Suprapubic skin (tissue), 4 donors: ENCODE measurements around the gene CA6. TPM values are rescaled to one million over a fixed set of nuclear protein-coding genes. Genes with fewer than 3 reads are reported as not detected.
A peak's percentile ranks its signal among the peaks of the same experiment; 100 is the strongest.

Experiments
- DNase-seq, 2 donors: peaks; one replicate each; pipeline ENCODE4 v3.0.0-alpha.2; 2019; ENCODE audit warnings: low spot score in 2 of 2
- H3K27ac ChIP-seq: fragments of 200-600 bp; sonication (generic); one replicate; pipeline ENCODE4 v1.5.1; 2019
- H3K27me3 ChIP-seq: fragments of 200-600 bp; sonication (generic); one replicate; pipeline ENCODE4 v1.5.1; 2019
- H3K36me3 ChIP-seq: fragments of 200-600 bp; sonication (generic); one replicate; pipeline ENCODE4 v1.5.1; 2019
- H3K4me1 ChIP-seq: fragments of 200-600 bp; sonication (generic); one replicate; pipeline ENCODE4 v1.5.1; 2019
- H3K4me3 ChIP-seq: fragments of 200-600 bp; sonication (generic); one replicate; pipeline ENCODE4 v1.5.1; 2019; ENCODE audit warnings: mild to moderate bottlenecking
- H3K9me3 ChIP-seq: fragments of 200-600 bp; sonication (generic); one replicate; pipeline ENCODE4 v1.5.1; 2019
- CTCF ChIP-seq, 2 donors: fragments of 200-600 bp in 1 of 2; fragments of 450-650 bp in 1 of 2; sonication (generic) in 1 of 2; IDR thresholded peaks; one replicate each; pipeline ENCODE4 v1.5.1; 2016 to 2019; ENCODE audit warnings: antibody characterized with exemption in 2 of 2, mild to moderate bottlenecking in 1 of 2, moderate library complexity in 1 of 2
- EP300 ChIP-seq: sonication (generic); formaldehyde crosslinking; IDR thresholded peaks from one replicate; pipeline ENCODE4 v1.6.1; 2017; ENCODE audit warnings: antibody characterized with exemption
- POLR2A ChIP-seq, 2 donors: fragments of 450-650 bp; IDR thresholded peaks; one replicate each; pipeline ENCODE4 v1.6.1; 2017; ENCODE audit warnings: antibody characterized with exemption in 2 of 2, mild to moderate bottlenecking in 2 of 2, moderate library complexity in 2 of 2
- POLR2AphosphoS5 ChIP-seq, 3 donors: sonication (generic); formaldehyde crosslinking; IDR thresholded peaks; one replicate each; pipeline ENCODE4 v1.6.1; 2017; ENCODE audit warnings: antibody characterized with exemption in 3 of 3
- WGBS: methylation state at CpG from one replicate; pipeline ENCODE4 v1.1.5; 2018; 5-methylcytosine and 5-hydroxymethylcytosine counted together
- total RNA-seq, 4 donors: library from RNA; depleted of rRNA; stranded (reverse); fragments of >200 nt; gene quantifications; one replicate each; pipeline ENCODE4 v1.1.0, GENCODE V29; 2016

CA6 gene
- total RNA-seq, 4 donors from 2014 or later: 9.5 to 57.9 (median 38.7) TPM

- H3K4me3 ChIP-seq: no peak overlapping the region
- H3K27me3 ChIP-seq: no peaks in the 10 kb centered on the region
- no peaks in the 10 kb centered on the region for H3K9me3 ChIP-seq
- no peak for DNase-seq
- no peak for TF ChIP-seq CTCF (IDR thresholded peaks at IDR 0.05)
- no peak for TF ChIP-seq EP300
- TF ChIP-seq POLR2A (IDR thresholded peaks at IDR 0.05): no peak
- no peak for TF ChIP-seq POLR2AphosphoS5 (IDR thresholded peaks at IDR 0.05)
- WGBS: 88% methylated on average over 4 of the region's 4 CpGs
- no peak overlapping the region for H3K27ac ChIP-seq
- no peaks in the 10 kb centered on the region for H3K36me3 ChIP-seq
- H3K4me1 ChIP-seq: no peaks in the 10 kb centered on the region
Measured at GRCh38 chr1:8937701-8938100, 8.0 kb upstream of the CA6 start.

GRCh38 chr1:8938232-8938999 lies 7.3 kb upstream of the CA6 start:
- Histone ChIP-seq H3K36me3 (no peaks in the 10 kb centered on the region), H3K27ac (no peak overlapping the region), H3K4me1 (no peaks in the 10 kb centered on the region), H3K9me3 (no peaks in the 10 kb centered on the region), H3K27me3 (no peaks in the 10 kb centered on the region), H3K4me3 (no peak overlapping the region)
- WGBS: 80% methylated on average over 7 of the region's 7 CpGs
- TF ChIP-seq POLR2A (IDR thresholded peaks at IDR 0.05) (no peak), POLR2AphosphoS5 (IDR thresholded peaks at IDR 0.05) (no peak), CTCF (IDR thresholded peaks at IDR 0.05) (no peak), EP300 (no peak)
- no peak for DNase-seq

- DNase-seq: no peak
- 93% methylated on average over 2 of the region's 2 CpGs for WGBS
- no peak overlapping the region for H3K27ac ChIP-seq
- H3K4me3 ChIP-seq: no peak overlapping the region
- TF ChIP-seq CTCF (IDR thresholded peaks at IDR 0.05) (no peak), POLR2AphosphoS5 (IDR thresholded peaks at IDR 0.05) (no peak), EP300 (no peak), POLR2A (IDR thresholded peaks at IDR 0.05) (no peak)
- H3K36me3 ChIP-seq: no peaks in the 10 kb centered on the region
- no peaks in the 10 kb centered on the region for H3K27me3 ChIP-seq
- no peaks in the 10 kb centered on the region for H3K9me3 ChIP-seq
- no peaks in the 10 kb centered on the region for H3K4me1 ChIP-seq
Measured at GRCh38 chr1:8939000-8939265, 6.7 kb upstream of the CA6 start.

- WGBS: 79% methylated on average over 6 of the region's 6 CpGs
- no peaks in the 10 kb centered on the region for H3K9me3 ChIP-seq
- no peaks in the 10 kb centered on the region for H3K27me3 ChIP-seq
- no peak for TF ChIP-seq CTCF (IDR thresholded peaks at IDR 0.05)
- TF ChIP-seq POLR2A (IDR thresholded peaks at IDR 0.05): no peak
- no peak for TF ChIP-seq EP300
- TF ChIP-seq POLR2AphosphoS5 (IDR thresholded peaks at IDR 0.05): no peak
- H3K27ac ChIP-seq: no peak overlapping the region
- no peak overlapping the region for H3K4me3 ChIP-seq
- DNase-seq: no peak
- H3K36me3 ChIP-seq: no peaks in the 10 kb centered on the region
- no peaks in the 10 kb centered on the region for H3K4me1 ChIP-seq
Measured at GRCh38 chr1:8939362-8939995, 6.2 kb upstream of the CA6 start.

- 82% methylated on average over 6 of the region's 6 CpGs for WGBS
- no peaks in the 10 kb centered on the region for H3K9me3 ChIP-seq
- TF ChIP-seq POLR2A (IDR thresholded peaks at IDR 0.05) (no peak), POLR2AphosphoS5 (IDR thresholded peaks at IDR 0.05) (no peak), EP300 (no peak), CTCF (IDR thresholded peaks at IDR 0.05) (no peak)
- H3K27ac ChIP-seq: peak overlapping the region; percentile 52
- no peaks in the 10 kb centered on the region for H3K36me3 ChIP-seq
- no peaks in the 10 kb centered on the region for H3K4me1 ChIP-seq
- no peak overlapping the region for H3K4me3 ChIP-seq
- H3K27me3 ChIP-seq: no peaks in the 10 kb centered on the region
- no peak for DNase-seq
Measured at GRCh38 chr1:8941906-8942305, 3.8 kb upstream of the CA6 start.
